CD8-positive, alpha-beta memory T cell (primary cell): ENCODE measurements around the gene BCL7B. TPM values are rescaled to one million over a fixed set of nuclear protein-coding genes. Genes with fewer than 3 reads are reported as not detected.

Experiments used
- CTCF ChIA-PET: fragments of 350-600 bp; sonication (Branson Sonifier 250); formaldehyde crosslinking; loops from one replicate; lab custom pipeline; 2021; ENCODE audit warnings: antibody characterized with exemption; lab: Charles Lee
- POLR2A ChIA-PET: fragments of 350-600 bp; sonication (Branson Sonifier 250); formaldehyde crosslinking; loops from one replicate; lab custom pipeline; 2021; ENCODE audit warnings: antibody characterized with exemption; lab: Charles Lee
- DNase-seq, 5 donors: peaks; one replicate each; pipeline versions ENCODE4 v3.0.0 to v3.0.0-alpha.2; 2020 to 2022; ENCODE audit warnings: mixed read lengths in 1 of 5
- H3K27ac ChIP-seq: one replicate; pipeline ENCODE4 v1.7.0; 2013; ENCODE audit warnings: low read depth, mild to moderate bottlenecking, low read length, moderate library complexity
- H3K27me3 ChIP-seq: 2 replicates; pipeline ENCODE4 v1.7.0; 2013; ENCODE audit warnings: low read length, mild to moderate bottlenecking; ENCODE audit not compliant: insufficient read depth, poor library complexity, severe bottlenecking
- H3K36me3 ChIP-seq: 2 replicates; pipeline ENCODE4 v1.7.0; 2013; ENCODE audit warnings: mild to moderate bottlenecking, low read length, moderate library complexity; ENCODE audit not compliant: insufficient read depth
- H3K4me1 ChIP-seq: 2 replicates; pipeline ENCODE4 v1.7.0; 2013; ENCODE audit warnings: mild to moderate bottlenecking, low read length, moderate library complexity; ENCODE audit not compliant: insufficient read depth
- H3K4me3 ChIP-seq: 2 replicates; pipeline ENCODE4 v1.7.0; 2013; ENCODE audit warnings: mild to moderate bottlenecking, low read length
- H3K9me3 ChIP-seq: 2 replicates; pipeline ENCODE4 v1.7.0; 2013; ENCODE audit warnings: mild to moderate bottlenecking, low read length
- H3K27ac Mint-ChIP-seq, 8 donors: one replicate each; pipeline ENCODE4 v1.8.0; 2020 to 2021; ENCODE audit warnings: mixed read lengths in 8 of 8, mild to moderate bottlenecking in 6 of 8, inconsistent platforms in 3 of 8, moderate library complexity in 3 of 8
- H3K27me3 Mint-ChIP-seq, 2 donors: one replicate each; pipeline ENCODE4 v1.8.0; 2020 to 2021; ENCODE audit warnings: mixed read lengths in 2 of 2, mild to moderate bottlenecking in 1 of 2, moderate library complexity in 1 of 2
- H3K36me3 Mint-ChIP-seq, 3 donors: one replicate each; pipeline ENCODE4 v1.8.0; 2020 to 2021; ENCODE audit warnings: mixed read lengths in 3 of 3, inconsistent platforms in 1 of 3, mild to moderate bottlenecking in 1 of 3
- H3K4me1 Mint-ChIP-seq, 3 donors: one replicate each; pipeline ENCODE4 v1.8.0; 2020 to 2021; ENCODE audit warnings: mixed read lengths in 3 of 3, inconsistent platforms in 1 of 3, mild to moderate bottlenecking in 1 of 3
- H3K4me3 Mint-ChIP-seq, 7 donors: one replicate each; pipeline ENCODE4 v1.8.0; 2020 to 2021; ENCODE audit warnings: mixed read lengths in 7 of 7, mild to moderate bottlenecking in 6 of 7, moderate library complexity in 4 of 7, inconsistent platforms in 2 of 7
- H3K9me3 Mint-ChIP-seq, 5 donors: one replicate each; pipeline ENCODE4 v1.8.0; 2020 to 2022; ENCODE audit warnings: mixed read lengths in 5 of 5, mild to moderate bottlenecking in 3 of 5, moderate library complexity in 2 of 5, inconsistent platforms in 1 of 5
- polyA plus RNA-seq: library from polyadenylated mRNA; unstranded; fragments of 300-500 nt; fragmentation: Illumina TruSeq; gene quantifications from one replicate; pipeline ENCODE4 v1.2.3, GENCODE V29; 2021
- total RNA-seq, 2 experiments: library from RNA; stranded (reverse); gene quantifications; one replicate each; pipeline ENCODE4 v1.2.3, GENCODE V29; 2021

Gene BCL7B
- 10 to 100 TPM; 68.9 to 72.6 TPM for total RNA-seq
- polyA plus RNA-seq: 101 TPM

GRCh38 chr7:73557397-73558257 is at the start of gene BCL7B:
Gene BCL7B, minus strand, starts transcription at chr7:73557690. Its CDS starts 112 bp downstream, at chr7:73557578.
- peak within 1 kb of the TSS; percentile 94 for H3K27ac ChIP-seq
- H3K4me1 ChIP-seq: peaks cover 25% of the 10 kb centered on the region
- Mint-ChIP-seq H3K27ac (peak within 1 kb of the TSS; percentile 94 to 99 (median 96)), H3K36me3 (peaks cover 0 to 23% (median 2%) of the 10 kb centered on the region in 3 donors), H3K27me3 (peaks cover 0 to 3% of the 10 kb centered on the region in 2 donors), H3K4me1 (peaks cover 20 to 41% (median 30%) of the 10 kb centered on the region in 3 donors), H3K9me3 (no peaks in the 10 kb centered on the region), H3K4me3 (peak within 1 kb of the TSS; percentile 86 to 97 (median 93))
- H3K36me3 ChIP-seq: no peaks in the 10 kb centered on the region
- peak within 1 kb of the TSS; percentile 84 for H3K4me3 ChIP-seq
- no peaks in the 10 kb centered on the region for H3K27me3 ChIP-seq
- POLR2A ChIA-PET: interaction anchor here (0.6 to 5.3 kb wide), 6 partner anchors 9 to 49 kb away, joined by 3 to 62 read pairs (median 6); partner anchors contain the start of genes BAZ1B and TBL2
- H3K9me3 ChIP-seq: no peaks in the 10 kb centered on the region
- peak; percentile 71 to 88 (median 81) for DNase-seq
- CTCF ChIA-PET: interaction anchor here (1.7 to 4.8 kb wide), 2 partner anchors 30 to 36 kb away, joined by 5 to 29 read pairs; partner anchors contain the start of gene BAZ1B

- Mint-ChIP-seq H3K9me3 (no peaks in the 10 kb centered on the region), H3K27me3 (peaks cover 11 to 28% of the 10 kb centered on the region in 2 donors), H3K36me3 (no peaks in the 10 kb centered on the region), H3K4me3 (no peak overlapping the region), H3K27ac (no peak overlapping the region), H3K4me1 (no peaks in the 10 kb centered on the region)
- H3K9me3 ChIP-seq: no peaks in the 10 kb centered on the region
- no peaks in the 10 kb centered on the region for H3K4me1 ChIP-seq
- H3K4me3 ChIP-seq: no peak overlapping the region
- H3K36me3 ChIP-seq: no peaks in the 10 kb centered on the region
- POLR2A ChIA-PET: interaction anchor here (0.5 to 0.6 kb wide), 2 partner anchors 111 to 817 kb away, joined by 3 to 4 read pairs; no protein-coding TSS in a partner anchor
- CTCF ChIA-PET: interaction anchor here (1.0 to 7.0 kb wide), 11 partner anchors 10 to 251 kb away, joined by 3 to 104 read pairs (median 12); partner anchors contain the start of genes ABHD11 and STX1A
- no peak for DNase-seq
- H3K27me3 ChIP-seq: peaks cover 8% of the 10 kb centered on the region
- H3K27ac ChIP-seq: no peak overlapping the region
These were observed 48.2 kb upstream of the BCL7B start for GRCh38 chr7:73605601-73606220.

DNA sequence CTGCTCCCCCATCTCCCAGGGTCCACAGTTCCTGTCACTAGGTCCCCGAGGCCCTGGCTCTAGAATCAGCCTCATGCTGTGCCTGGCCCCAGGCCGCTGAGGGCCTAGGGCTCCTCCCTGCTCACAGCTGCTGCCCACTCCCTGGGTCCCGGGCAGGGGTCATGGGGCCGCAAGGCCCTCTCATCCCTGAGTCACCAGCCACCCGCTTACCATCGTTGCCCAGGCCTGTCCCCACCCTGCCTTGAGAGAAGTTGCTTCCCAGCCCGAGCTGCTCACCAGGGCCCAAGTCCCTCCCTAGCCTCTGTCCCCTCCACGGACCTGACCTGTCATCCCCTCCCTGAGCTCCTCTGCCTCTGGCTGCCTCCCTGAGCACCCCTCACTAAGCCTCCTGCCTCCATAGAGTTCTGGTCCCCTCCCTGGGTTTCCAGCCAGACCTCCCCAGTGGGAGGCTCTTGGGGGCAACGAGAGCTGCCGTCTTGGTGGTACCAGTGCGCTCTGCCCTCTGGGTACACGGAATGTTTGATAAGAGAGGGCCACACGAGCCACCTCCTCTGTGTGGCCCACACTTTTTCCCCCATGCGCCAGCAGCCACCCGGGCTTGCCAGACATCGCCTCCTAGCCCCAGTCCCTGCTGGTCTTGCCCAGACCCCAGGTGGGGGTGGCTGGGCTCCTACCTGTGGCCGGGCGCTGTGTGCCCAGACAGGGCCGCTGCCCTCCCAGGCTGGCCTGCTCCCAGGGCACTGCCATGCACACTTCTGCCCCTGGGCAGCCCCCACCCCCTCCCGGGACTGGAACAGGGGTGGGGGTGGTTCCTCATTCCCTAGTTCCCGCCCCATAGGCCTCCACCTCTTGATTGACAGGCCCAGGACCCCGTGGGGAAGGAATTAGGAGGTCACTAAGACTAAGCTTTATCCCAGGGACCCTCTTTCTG is 45.5 kb upstream of the BCL7B start:
- H3K4me1 ChIP-seq: no peaks in the 10 kb centered on the region
- POLR2A ChIA-PET: no interaction called here
- peaks cover 10 to 26% of the 10 kb centered on the region in 2 donors for H3K27me3 Mint-ChIP-seq
- no peak overlapping the region for H3K27ac Mint-ChIP-seq
- H3K9me3 ChIP-seq: no peaks in the 10 kb centered on the region
- no peak overlapping the region for H3K4me3 Mint-ChIP-seq
- H3K4me1 Mint-ChIP-seq: no peaks in the 10 kb centered on the region
- H3K27ac ChIP-seq: no peak overlapping the region
- H3K27me3 ChIP-seq: peaks cover 8% of the 10 kb centered on the region
- H3K36me3 ChIP-seq: no peaks in the 10 kb centered on the region
- H3K36me3 Mint-ChIP-seq: no peaks in the 10 kb centered on the region
- H3K9me3 Mint-ChIP-seq: no peaks in the 10 kb centered on the region
- no peak overlapping the region for H3K4me3 ChIP-seq
- no peak for DNase-seq
- CTCF ChIA-PET: interaction anchor here (0.9 to 7.0 kb wide), 4 partner anchors 10 to 133 kb away, joined by 3 to 104 read pairs (median 4); partner anchors contain the start of gene ABHD11

DNA sequence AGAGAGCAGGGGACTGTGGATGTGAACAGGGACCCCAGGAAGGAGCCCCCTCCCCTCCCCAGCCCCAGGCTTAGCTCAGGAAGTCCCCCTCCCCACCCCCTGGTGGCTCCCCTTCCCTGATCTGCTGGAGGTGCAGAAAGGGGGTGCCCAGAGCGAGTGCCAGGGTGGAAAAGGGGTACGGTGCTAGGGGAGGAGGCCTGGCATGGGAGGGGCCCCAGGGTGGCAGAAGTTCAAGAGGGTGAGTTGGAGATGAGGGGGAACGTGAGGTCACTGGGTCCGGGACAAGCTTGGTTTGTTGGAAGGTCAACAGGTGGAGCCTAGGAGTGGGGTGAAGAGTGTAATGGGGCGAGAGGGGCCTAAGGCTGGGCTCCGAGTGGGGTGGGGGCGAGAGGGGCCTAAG is 42.4 kb upstream of the BCL7B start:
- ChIA-PET POLR2A (no interaction called here), CTCF (interaction anchor here (1.4 kb wide), 1 partner anchor 125 kb away, joined by 5 read pairs; no protein-coding TSS in a partner anchor)
- Histone ChIP-seq H3K36me3 (no peaks in the 10 kb centered on the region), H3K4me1 (no peaks in the 10 kb centered on the region), H3K4me3 (no peak overlapping the region), H3K9me3 (no peaks in the 10 kb centered on the region), H3K27me3 (no peaks in the 10 kb centered on the region), H3K27ac (no peak overlapping the region)
- no peak for DNase-seq
- Mint-ChIP-seq H3K36me3 (no peaks in the 10 kb centered on the region), H3K27me3 (peaks cover 16 to 23% of the 10 kb centered on the region in 2 donors), H3K4me1 (no peaks in the 10 kb centered on the region), H3K4me3 (no peak overlapping the region), H3K9me3 (no peaks in the 10 kb centered on the region), H3K27ac (no peak overlapping the region)

DNA sequence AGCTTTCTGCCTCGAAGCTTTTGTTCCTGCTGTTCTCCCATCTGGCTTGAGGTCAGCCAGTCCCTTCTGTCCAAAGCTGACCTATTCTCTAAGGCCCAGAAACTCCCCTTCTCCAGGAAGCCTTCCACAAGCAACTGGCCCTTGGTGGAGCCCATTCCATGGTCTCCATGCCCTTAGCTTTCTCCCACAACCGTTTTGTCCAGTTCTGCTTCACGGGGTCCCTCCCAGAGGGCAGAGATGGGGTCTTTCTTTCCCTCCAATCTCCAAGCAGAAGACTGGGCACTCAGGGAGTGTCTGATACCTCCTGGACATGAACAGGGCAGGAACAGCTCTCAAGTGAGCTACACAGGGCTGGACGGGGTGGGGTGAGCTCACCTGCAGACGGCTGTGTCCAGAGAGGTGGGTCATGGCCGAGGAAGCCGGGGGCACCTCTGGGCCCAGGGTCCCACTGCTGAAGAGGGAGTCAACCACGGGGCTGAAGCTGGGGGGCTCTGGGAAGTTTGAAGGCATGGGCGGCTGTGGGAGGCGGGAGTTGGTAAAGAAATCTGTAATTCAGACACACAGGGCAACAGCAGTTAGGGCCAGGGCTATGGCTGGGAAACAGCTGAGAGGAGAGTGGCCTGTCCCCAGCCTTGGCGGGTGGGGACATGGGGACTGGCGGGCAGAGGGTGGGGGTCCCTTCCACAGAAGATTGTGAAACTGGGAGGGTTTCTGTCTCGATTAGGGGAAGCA is 41.8 kb upstream of the BCL7B start:
- Histone ChIP-seq H3K4me1 (no peaks in the 10 kb centered on the region), H3K27ac (no peak overlapping the region), H3K9me3 (no peaks in the 10 kb centered on the region), H3K4me3 (no peak overlapping the region), H3K27me3 (no peaks in the 10 kb centered on the region), H3K36me3 (no peaks in the 10 kb centered on the region)
- CTCF ChIA-PET: no interaction called here
- DNase-seq: no peak
- H3K27me3 Mint-ChIP-seq: peaks cover 17 to 23% of the 10 kb centered on the region in 2 donors
- no peaks in the 10 kb centered on the region for H3K9me3 Mint-ChIP-seq
- H3K27ac Mint-ChIP-seq: no peak overlapping the region
- H3K36me3 Mint-ChIP-seq: no peaks in the 10 kb centered on the region
- H3K4me1 Mint-ChIP-seq: no peaks in the 10 kb centered on the region
- POLR2A ChIA-PET: no interaction called here
- H3K4me3 Mint-ChIP-seq: no peak overlapping the region

DNA sequence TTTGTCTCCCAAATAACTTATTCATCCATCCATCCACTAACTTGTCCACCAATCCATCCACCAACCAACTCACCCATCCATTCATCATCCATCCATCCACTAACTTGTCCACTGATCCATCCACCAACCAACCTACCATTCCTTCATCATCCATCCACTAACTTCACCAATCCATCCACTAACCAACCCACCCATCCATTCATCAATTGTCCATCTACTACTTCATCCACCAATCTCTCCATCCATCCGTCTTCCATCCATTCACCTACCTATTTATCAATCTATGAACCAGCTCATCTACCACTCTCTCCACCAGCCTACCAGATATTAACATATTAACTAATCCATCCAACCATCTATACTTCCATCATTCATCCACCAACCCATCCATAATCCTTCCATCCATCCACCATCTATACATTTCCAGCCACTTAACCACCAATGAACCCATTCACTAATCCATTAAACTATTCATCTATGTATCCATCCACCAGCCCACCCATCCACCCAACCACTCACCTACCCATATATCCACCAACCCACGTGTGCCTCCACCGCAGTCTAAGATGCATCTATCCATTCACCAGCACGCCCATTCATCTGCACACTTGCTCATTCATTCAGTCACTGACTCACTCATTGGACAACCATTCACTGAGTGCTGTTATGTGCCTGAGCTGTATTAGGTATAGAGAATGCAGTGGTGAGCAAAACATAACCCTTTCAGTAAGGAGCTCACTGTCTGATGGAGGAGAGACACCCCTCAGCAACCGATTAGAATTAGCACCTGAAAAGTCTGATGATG is 40.7 kb upstream of the BCL7B start:
- Mint-ChIP-seq H3K4me3 (no peak overlapping the region), H3K27ac (peak overlapping the region in 1 of 8 donors; percentile 1), H3K9me3 (no peaks in the 10 kb centered on the region), H3K27me3 (peaks cover 20 to 24% of the 10 kb centered on the region in 2 donors), H3K4me1 (no peaks in the 10 kb centered on the region), H3K36me3 (no peaks in the 10 kb centered on the region)
- Histone ChIP-seq H3K4me3 (no peak overlapping the region), H3K9me3 (no peaks in the 10 kb centered on the region), H3K27ac (no peak overlapping the region), H3K27me3 (no peaks in the 10 kb centered on the region), H3K4me1 (no peaks in the 10 kb centered on the region), H3K36me3 (no peaks in the 10 kb centered on the region)
- DNase-seq: no peak
- ChIA-PET POLR2A (no interaction called here), CTCF (no interaction called here)
